ENCODE data around the gene DPF1.

Gene DPF1

DNA sequence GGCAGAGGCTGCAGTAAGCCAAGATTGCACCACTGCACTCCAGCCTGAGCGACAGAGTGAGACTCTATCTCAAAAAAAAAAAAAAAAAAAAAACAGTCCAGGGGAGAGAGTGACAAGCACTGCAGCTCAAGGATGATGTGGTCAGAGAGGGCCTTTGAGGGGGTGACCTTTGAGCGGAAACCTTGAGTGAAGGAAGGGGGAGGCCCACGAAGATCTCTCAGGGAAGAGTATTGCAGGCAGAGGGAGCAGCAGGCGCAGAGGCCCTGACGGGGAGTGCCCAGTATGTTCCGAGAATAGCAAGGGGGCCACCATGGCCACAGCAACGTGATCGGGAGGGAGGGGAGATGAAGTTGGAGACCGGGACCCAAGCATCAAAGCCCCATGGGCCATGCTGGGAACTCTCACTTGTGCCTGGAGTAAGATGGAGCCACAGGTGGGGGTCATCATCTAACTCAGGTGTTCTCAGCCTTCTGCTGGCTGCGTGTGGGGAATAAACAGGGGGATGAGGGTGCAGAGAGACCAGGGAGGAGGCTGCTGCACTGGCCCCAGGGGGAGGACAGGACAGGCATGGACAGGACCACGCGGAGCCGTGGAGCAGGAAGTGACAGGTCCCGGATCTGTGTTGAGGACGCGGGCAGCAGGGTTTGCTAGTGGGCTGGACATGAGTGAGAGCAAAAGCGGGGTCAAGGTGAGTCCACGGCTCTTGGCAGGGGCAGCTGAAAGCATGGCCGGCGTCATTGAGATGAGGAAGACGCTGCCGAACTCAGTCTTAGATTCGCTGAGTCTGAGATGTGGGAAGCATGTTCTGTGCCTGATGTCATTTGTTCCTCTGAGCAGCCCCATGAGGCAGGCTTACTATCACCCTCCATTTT lies 60.4 kb downstream of the DPF1 start:
- DNase-seq (ENCODE audit: low read depth in 2 of 2): no peak

GRCh38 chr19:38162632-38163031 lies 61.4 kb downstream of the DPF1 start:
- DNase-seq (ENCODE audit: low read depth in 2 of 2): no peak

GRCh38 chr19:38162094-38162493 lies 61.9 kb downstream of the DPF1 start:
- no peak for DNase-seq (ENCODE audit: low read depth in 2 of 2)
